Retinal pigment epithelial cell (primary cell): Measurements from ENCODE around the gene KCNJ9.
A peak's percentile ranks its signal among the peaks of the same experiment; 100 is the strongest.
"Not testable (repeated sequence)": the region's sequence is repeated elsewhere in the genome, so short reads cannot be mapped to it uniquely, and the experiment has no call there.

Source experiments
- DNase-seq: peaks from one replicate; pipeline ENCODE4 v3.0.0-alpha.2; 2010; ENCODE audit warnings: low read depth
- H3K4me3 ChIP-seq: 2 replicates; pipeline ENCODE4 v1.5.1; 2011; ENCODE audit warnings: mild to moderate bottlenecking, low read length, control low read depth, moderate library complexity
- TF ChIP-seq, protein P1 (sequence below): conservative IDR thresholded peaks from 2 replicates; pipeline ENCODE4 v1.5.1; 2011; ENCODE audit warnings: low read depth, low read length, control low read depth, inconsistent platforms

KCNJ9 gene

GRCh38 chr1:160121388-160121787, 40.0 kb downstream of the KCNJ9 start:
- TF ChIP-seq, protein P1, sequence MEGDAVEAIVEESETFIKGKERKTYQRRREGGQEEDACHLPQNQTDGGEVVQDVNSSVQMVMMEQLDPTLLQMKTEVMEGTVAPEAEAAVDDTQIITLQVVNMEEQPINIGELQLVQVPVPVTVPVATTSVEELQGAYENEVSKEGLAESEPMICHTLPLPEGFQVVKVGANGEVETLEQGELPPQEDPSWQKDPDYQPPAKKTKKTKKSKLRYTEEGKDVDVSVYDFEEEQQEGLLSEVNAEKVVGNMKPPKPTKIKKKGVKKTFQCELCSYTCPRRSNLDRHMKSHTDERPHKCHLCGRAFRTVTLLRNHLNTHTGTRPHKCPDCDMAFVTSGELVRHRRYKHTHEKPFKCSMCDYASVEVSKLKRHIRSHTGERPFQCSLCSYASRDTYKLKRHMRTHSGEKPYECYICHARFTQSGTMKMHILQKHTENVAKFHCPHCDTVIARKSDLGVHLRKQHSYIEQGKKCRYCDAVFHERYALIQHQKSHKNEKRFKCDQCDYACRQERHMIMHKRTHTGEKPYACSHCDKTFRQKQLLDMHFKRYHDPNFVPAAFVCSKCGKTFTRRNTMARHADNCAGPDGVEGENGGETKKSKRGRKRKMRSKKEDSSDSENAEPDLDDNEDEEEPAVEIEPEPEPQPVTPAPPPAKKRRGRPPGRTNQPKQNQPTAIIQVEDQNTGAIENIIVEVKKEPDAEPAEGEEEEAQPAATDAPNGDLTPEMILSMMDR, result no peak

GRCh38 chr1:160122978-160123495, 41.7 kb downstream of the KCNJ9 start:
- DNase-seq, result no peak
- TF ChIP-seq, protein P1, result no peak

More at GRCh38 chr1:160121388-160121787, 40.0 kb downstream of the KCNJ9 start:
- no peak for DNase-seq
- H3K4me3 ChIP-seq, result no peak overlapping the region

DNA sequence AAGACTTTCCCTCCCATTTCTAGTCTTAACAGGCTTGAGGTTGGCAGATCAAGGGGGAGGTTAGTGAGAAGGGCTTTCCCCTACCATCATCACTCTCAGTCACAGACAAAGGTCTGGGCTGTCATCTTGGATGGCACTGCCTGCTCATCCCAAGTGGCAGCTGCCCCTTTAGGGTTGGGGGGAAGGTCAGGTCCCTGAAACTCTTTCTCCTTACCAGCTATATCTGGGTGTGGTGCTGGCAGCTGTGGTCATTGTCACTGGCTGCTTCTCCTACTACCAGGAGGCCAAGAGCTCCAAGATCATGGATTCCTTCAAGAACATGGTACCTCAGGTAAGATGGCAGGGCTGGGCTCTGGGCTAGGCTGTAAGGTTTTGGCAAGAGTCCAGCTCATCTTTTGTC, 42.4 kb downstream of the KCNJ9 start:
- DNase-seq, result no peak
- TF ChIP-seq, protein P1, result no peak
- no peak overlapping the region for H3K4me3 ChIP-seq

More at GRCh38 chr1:160122978-160123495, 41.7 kb downstream of the KCNJ9 start:
- no peak overlapping the region for H3K4me3 ChIP-seq

DNA sequence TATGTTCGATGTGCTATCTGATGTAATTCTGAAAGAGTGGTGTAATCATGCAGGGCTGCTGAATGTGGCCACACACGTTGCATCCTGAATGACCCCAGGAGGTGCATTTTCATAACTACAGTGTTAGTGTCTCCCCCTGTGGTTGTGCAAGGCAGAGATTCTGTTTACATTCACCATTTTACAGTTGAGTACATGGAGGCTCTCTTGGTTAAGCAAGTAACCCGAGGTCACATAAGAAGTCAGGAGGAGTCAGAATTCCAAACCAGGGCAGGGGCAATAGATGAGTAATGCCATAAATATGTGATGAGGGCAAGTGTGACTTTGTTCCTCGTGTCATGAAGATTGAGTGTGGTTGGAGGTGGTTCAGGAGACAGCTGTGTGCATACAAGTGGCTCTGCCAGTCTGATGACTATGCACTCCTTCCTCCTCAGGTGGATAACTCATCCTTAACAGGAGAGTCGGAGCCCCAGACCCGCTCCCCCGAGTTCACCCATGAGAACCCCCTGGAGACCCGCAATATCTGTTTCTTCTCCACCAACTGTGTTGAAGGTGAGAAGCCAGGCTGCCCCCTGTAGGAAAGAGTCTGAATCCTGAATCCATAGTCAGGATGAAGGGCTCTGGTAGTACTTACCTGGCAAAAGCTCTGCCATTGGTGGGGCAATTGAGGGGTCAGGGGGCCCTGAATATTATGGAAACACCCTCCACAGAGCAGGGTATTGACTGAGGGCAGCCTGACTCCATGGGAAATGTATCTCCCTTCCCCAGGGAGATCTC, 43.6 kb downstream of the KCNJ9 start:
- DNase-seq, result no peak
- TF ChIP-seq, protein P1, result peak; percentile 31
- H3K4me3 ChIP-seq, result no peak overlapping the region

- H3K4me3 ChIP-seq, result no peak overlapping the region
- TF ChIP-seq, protein P1, result no peak
- DNase-seq, result no peak
Observed at GRCh38 chr1:160125746-160126145, 44.4 kb downstream of the KCNJ9 start.

DNA sequence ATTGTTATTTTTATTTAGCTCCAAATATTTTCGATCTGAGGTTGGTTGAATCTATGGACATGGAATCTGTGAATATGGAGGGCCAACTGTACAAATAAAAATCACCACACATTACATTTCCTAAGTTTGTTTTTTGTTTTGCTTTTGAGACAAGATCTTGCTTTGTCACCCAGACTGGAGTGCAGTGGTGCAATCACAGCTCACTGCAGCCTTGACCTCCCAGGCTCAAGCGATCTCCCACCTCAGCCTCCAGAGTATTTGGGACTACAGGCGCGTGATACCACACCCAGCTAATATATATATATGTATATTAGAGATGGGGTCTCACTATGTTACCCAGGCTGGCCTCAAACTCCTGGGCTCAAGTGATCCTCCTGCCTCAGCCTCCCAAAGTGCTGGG, 45.0 kb downstream of the KCNJ9 start:
- DNase-seq, result not testable (repeated sequence)

DNA sequence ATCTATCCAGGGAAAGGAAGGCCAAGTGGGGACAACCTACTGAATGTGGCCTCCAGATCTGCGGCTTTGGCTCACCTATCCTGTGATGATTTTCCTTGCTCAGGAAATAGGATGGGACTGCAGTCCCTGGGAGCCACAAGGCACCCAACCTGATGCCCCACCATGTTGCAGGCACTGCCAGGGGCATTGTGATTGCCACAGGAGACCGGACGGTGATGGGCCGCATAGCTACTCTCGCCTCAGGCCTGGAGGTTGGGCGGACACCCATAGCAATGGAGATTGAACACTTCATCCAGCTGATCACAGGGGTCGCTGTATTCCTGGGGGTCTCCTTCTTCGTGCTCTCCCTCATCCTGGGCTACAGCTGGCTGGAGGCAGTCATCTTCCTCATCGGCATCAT, 46.0 kb downstream of the KCNJ9 start:
- H3K4me3 ChIP-seq, result no peak overlapping the region
- TF ChIP-seq, protein P1, result no peak
- no peak for DNase-seq

More for the DNA sequence above, 45.0 kb downstream of the KCNJ9 start:
- H3K4me3 ChIP-seq, result not testable (repeated sequence)
